Hypothalamus (tissue), 51 donors: ENCODE results near the gene OR56B4.
"Not testable (repeated sequence)": the region's sequence is repeated elsewhere in the genome, so short reads cannot be mapped to it uniquely, and the experiment has no call there.

Source experiments
- DNase-seq, 51 donors: peaks; one replicate each; lab custom pipeline; 2025; lab: John Stamatoyannopoulos, UW

Gene OR56B4

DNA sequence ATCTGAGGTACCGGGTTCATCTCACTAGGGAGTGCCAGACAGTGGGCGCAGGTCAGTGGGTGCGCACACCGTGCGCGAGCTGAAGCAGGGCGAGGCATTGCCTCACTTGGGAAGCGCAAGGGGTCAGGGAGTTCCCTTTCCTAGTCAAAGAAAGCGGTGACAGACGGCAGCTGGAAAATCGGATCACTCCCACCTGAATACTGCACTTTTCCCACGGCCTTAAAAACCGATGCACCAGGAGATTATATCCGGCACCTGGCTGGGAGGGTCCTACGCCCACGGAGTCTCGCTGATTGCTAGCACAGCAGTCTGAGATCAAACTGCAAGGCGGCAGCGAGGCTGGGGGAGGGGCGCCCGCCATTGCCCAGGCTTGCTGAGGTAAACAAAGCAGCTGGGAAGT is 36.3 kb downstream of the OR56B4 start:
- not testable (repeated sequence) for DNase-seq

GRCh38 chr11:6151117-6151516 is 43.6 kb downstream of the OR56B4 start:
- DNase-seq: no peak

DNA sequence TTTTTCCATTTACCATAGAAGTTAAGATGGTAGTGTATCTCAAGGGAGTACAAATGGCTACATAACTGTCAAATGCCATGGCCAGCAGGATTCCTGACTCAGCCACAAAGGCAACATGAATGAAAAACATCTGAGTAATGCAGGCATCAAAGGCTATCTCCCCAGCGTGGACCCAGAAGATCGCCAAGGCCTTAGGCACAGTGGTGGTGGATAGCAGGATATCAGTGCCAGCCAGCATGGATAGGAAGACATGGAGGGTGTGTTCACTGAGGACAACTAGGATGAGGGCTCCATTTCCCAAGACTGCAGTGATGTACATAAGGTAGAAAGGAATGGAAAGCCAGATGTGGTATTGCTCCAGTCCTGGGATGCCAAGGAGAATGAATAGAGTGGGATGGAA is 44.6 kb downstream of the OR56B4 start:
- no peak for DNase-seq

DNA sequence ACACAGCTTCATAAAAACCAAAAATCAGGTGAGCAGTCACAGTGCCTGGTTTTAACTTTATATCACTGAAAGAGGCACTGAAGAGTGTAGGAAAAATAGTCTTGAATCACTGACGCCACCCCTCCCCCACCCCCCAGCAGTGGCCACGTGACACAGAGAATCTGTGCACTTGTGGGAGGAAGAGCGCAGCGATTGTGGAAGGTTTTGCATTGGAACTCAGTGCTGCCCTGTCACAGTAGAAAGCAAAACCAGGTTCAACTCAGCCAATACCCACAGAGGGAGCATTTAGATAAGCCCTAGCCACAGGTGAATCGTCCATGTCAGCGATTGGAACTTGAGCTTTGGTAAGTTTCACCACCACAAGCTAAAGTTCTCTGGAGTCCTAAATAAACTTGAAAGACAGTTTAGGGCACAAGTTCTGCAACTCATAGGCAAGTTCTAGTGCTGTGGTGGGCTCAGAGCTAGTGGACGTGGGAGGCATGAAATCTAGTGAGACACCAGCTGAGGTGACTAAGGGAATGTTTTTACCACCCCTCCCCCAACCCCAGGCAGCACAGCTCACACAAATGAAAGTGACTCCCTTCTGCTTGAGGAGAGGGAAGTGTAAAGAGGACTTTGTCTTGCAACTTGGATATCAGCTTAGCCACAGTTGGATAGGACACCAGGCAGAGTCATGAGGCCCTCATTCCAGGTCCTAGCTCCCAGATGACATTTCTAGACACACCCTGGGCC is 49.3 kb downstream of the OR56B4 start:
- no peak for DNase-seq
